Measurements from ENCODE around the gene ZNF697. TPM values are rescaled to one million over a fixed set of nuclear protein-coding genes. Genes with fewer than 3 reads are reported as not detected.

The ZNF697 gene
- total and polyA plus RNA-seq, 2 of the 4 experiments (the other 2 are of a cell fraction): 6.2 to 10.2 TPM

- ATAC-seq (ENCODE audit: low read depth) (no peak), DNase-seq (no peak)
- Histone ChIP-seq H3K9me1 (ENCODE audit: insufficient read depth, low read length) (no peaks in the 10 kb centered on the region), H2BK15ac (ENCODE audit: low read depth, low read length) (no peak overlapping the region), H3K23ac (ENCODE audit: low read depth, low read length) (no peak overlapping the region), H2AFZ (replicated peaks; ENCODE audit: low read length, poor library complexity) (no peak overlapping the region), H3K27me3 (ENCODE audit: control insufficient read depth, insufficient read depth, low read length) (peaks cover 19% of the 10 kb centered on the region), H3K14ac (replicated peaks; ENCODE audit: low read depth, low read length) (no peak overlapping the region), H3K36me3 (ENCODE audit: control insufficient read depth, insufficient read depth, low read length) (no peaks in the 10 kb centered on the region), H3K4me1 (ENCODE audit: control insufficient read depth, insufficient read depth, low read length) (no peaks in the 10 kb centered on the region), H2AK5ac (ENCODE audit: low read depth, low read length) (no peak overlapping the region), H3K56ac (ENCODE audit: extremely low read depth, insufficient read depth, low read length) (no peak overlapping the region), H4K91ac (ENCODE audit: insufficient read depth, low read depth, low read length) (no peak overlapping the region), H3K4me3 (ENCODE audit: insufficient read depth, low read depth, low read length) (no peak overlapping the region), H4K20me1 (ENCODE audit: insufficient read depth, low read length) (no peaks in the 10 kb centered on the region), H3K9me3 (ENCODE audit: control insufficient read depth, insufficient read depth, low read length) (no peaks in the 10 kb centered on the region), H3K9ac (ENCODE audit: low read depth, low read length) (no peak overlapping the region), H3K79me1 (ENCODE audit: low read depth in 1 of 2, low read length in 2 of 2) (no peaks in the 10 kb centered on the region), H4K5ac (ENCODE audit: low read depth, low read length) (no peak overlapping the region), H2AK9ac (replicated peaks; ENCODE audit: low read depth, low read length, poor library complexity) (no peak overlapping the region), H3K18ac (ENCODE audit: low read depth, low read length) (no peak overlapping the region), H3K4ac (ENCODE audit: low read depth, low read length) (no peak overlapping the region), H2BK20ac (ENCODE audit: low read depth, low read length) (no peak overlapping the region), H4K8ac (ENCODE audit: low read depth in 2 of 2, low read length in 2 of 2) (no peak overlapping the region), H2BK5ac (ENCODE audit: low read depth, low read length, poor library complexity, severe bottlenecking) (no peak overlapping the region), H3K27ac (ENCODE audit: insufficient read depth, low read length) (no peak overlapping the region), H2BK120ac (ENCODE audit: low read depth, low read length) (no peak overlapping the region), H3K4me2 (ENCODE audit: low read depth, low read length) (no peak overlapping the region)
- ChIA-PET CTCF (no interaction called here), POLR2A (ENCODE audit: unreplicated experiment) (no interaction called here)
- TF ChIP-seq RCOR1 (IDR thresholded peaks at IDR 0.05; ENCODE audit: insufficient replicate concordance, low read length) (no peak), MAZ (IDR thresholded peaks at IDR 0.05; ENCODE audit: borderline replicate concordance, low read depth, low read length) (no peak), USF2 (IDR thresholded peaks at IDR 0.05; ENCODE audit: low read depth, low read length) (no peak), BHLHE40 (IDR thresholded peaks at IDR 0.05; ENCODE audit: low read depth, low read length) (no peak), MAFK (IDR thresholded peaks at IDR 0.05; ENCODE audit: low read depth, low read length) (no peak), RAD21 (IDR thresholded peaks at IDR 0.05; ENCODE audit: low read length) (no peak), CTCF (conservative IDR thresholded peaks at IDR 0.05; ENCODE audit: low read depth, low read length) (no peak), MXI1 (IDR thresholded peaks at IDR 0.05; ENCODE audit: borderline replicate concordance, low read depth, low read length) (no peak), NFE2L2 (IDR thresholded peaks at IDR 0.05; ENCODE audit: low read depth, low read length) (no peak), FOS (IDR thresholded peaks at IDR 0.05; ENCODE audit: low read depth, low read length) (no peak), SMC3 (IDR thresholded peaks at IDR 0.05; ENCODE audit: low read depth, low read length) (no peak), CEBPB (IDR thresholded peaks at IDR 0.05; ENCODE audit: low read depth, low read length) (no peak), CHD1 (IDR thresholded peaks at IDR 0.05; ENCODE audit: low read depth, low read length) (no peak), POLR2A (IDR thresholded peaks at IDR 0.05; ENCODE audit: low read depth, low read length) (no peak), ELK1 (IDR thresholded peaks at IDR 0.05; ENCODE audit: borderline replicate concordance, low read depth, low read length) (no peak), RFX5 (IDR thresholded peaks at IDR 0.05; ENCODE audit: low read depth, low read length) (no peak)
- dilution Hi-C loops (cut with HindIII; ENCODE audit: low sequenced_read_pairs, unreplicated experiment): no loop called here
- intact Hi-C loops (cut with micrococcal nuclease): no loop called here
- WGBS, 2 experiments (ENCODE audit: extremely low coverage in 2 of 2, insufficient read length in 1 of 2): no CpG with 5 or more reads among the region's 6 CpGs
- BruUV-seq (replicated peaks): no TSS peak
- in situ Hi-C loops (cut with MboI; ENCODE audit: low sequenced_read_pairs): loop anchor here (25.0 kb wide), 1 partner anchor 380 kb away; no protein-coding TSS in a partner anchor
Measured at GRCh38 chr1:119667173-119667572, 19.1 kb upstream of the ZNF697 start.

All from IMR-90 (cell line).